Natural killer cell treated with Interleukin-12 subunit alpha and Interleukin-12 subunit beta and Interleukin-15 and Interleukin-18, amount 100 ng/mL, for 72 hours (primary cell): Measurements from ENCODE around the gene MRPS5. TPM values are rescaled to one million over a fixed set of nuclear protein-coding genes. Genes with fewer than 3 reads are reported as not detected.

ENCODE experiments used
- ATAC-seq, 2 donors: fragments of 150-1000 bp; cut with Tn5 transposase in 1 of 2; sonication (Bioruptor Pico), chemical (Tn5 transposase) in 1 of 2; 2 replicates each; pipeline ENCODE4 v1.10.0; 2021
- DNase-seq: peaks from one replicate; pipeline ENCODE4 v3.0.0; 2022; ENCODE audit warnings: low spot score
- H3K27ac Mint-ChIP-seq, 2 donors: 1 replicate in 1 of 2; 2 replicates in 1 of 2; pipeline ENCODE4 v1.8.0; 2022; ENCODE audit warnings: mixed read lengths in 2 of 2, mild to moderate bottlenecking in 1 of 2, moderate library complexity in 1 of 2
- H3K27me3 Mint-ChIP-seq, 2 donors: 1 replicate in 1 of 2; 2 replicates in 1 of 2; pipeline ENCODE4 v1.8.0; 2022; ENCODE audit warnings: mixed read lengths in 2 of 2
- H3K36me3 Mint-ChIP-seq: one replicate; pipeline ENCODE4 v1.8.0; 2022; ENCODE audit warnings: mixed read lengths
- H3K4me1 Mint-ChIP-seq, 2 donors: 1 replicate in 1 of 2; 2 replicates in 1 of 2; pipeline ENCODE4 v1.8.0; 2022; ENCODE audit warnings: low read depth in 2 of 2, mixed read lengths in 2 of 2, mild to moderate bottlenecking in 1 of 2
- H3K4me3 Mint-ChIP-seq: one replicate; pipeline ENCODE4 v1.8.0; 2022; ENCODE audit warnings: mixed read lengths
- H3K9me3 Mint-ChIP-seq: 2 replicates; pipeline ENCODE4 v1.8.0; 2022; ENCODE audit warnings: mixed read lengths
- total RNA-seq, 2 donors: library from RNA; stranded (reverse); gene quantifications; one replicate each; pipeline ENCODE4 v1.2.3, GENCODE V29; 2022

The MRPS5 gene
- total RNA-seq, 2 donors from 2014 or later = 61.5 to 76.0 TPM

DNA sequence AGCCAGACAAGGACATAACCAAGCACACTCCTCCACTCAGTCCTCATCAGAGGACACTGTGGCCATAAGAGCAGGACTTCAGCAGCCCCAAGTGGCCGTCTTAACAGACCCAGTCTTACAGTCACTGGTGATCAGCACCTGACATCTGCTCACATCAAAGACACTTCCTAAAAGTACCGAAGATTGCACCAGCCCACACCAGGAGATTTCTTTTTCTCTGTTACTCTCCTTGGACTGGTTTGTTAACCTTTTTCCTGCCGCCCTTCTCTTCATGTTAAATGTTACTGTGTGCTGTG, 44.1 kb downstream of the MRPS5 start:
- H3K4me1 Mint-ChIP-seq = peaks cover 0 to 11% of the 10 kb centered on the region in 2 donors
- no peak overlapping the region for H3K27ac Mint-ChIP-seq
- DNase-seq = no peak
- H3K9me3 Mint-ChIP-seq = no peaks in the 10 kb centered on the region
- H3K36me3 Mint-ChIP-seq = no peaks in the 10 kb centered on the region
- peaks cover 0 to 13% of the 10 kb centered on the region in 2 donors for H3K27me3 Mint-ChIP-seq
- peak overlapping the region; percentile 53 for H3K4me3 Mint-ChIP-seq
- no peak for ATAC-seq

- no peaks in the 10 kb centered on the region for H3K9me3 Mint-ChIP-seq
- peak overlapping the region; percentile 53 for H3K4me3 Mint-ChIP-seq
- DNase-seq (peak; percentile 72), ATAC-seq (peak; percentile 67 to 84)
- H3K4me1 Mint-ChIP-seq = peaks cover 0 to 11% of the 10 kb centered on the region in 2 donors
- peaks cover 2 to 13% of the 10 kb centered on the region in 2 donors for H3K27me3 Mint-ChIP-seq
- H3K27ac Mint-ChIP-seq = no peak overlapping the region
- H3K36me3 Mint-ChIP-seq = no peaks in the 10 kb centered on the region
Measured at GRCh38 chr2:95076705-95077529, 44.7 kb downstream of the MRPS5 start.

- ATAC-seq (no peak), DNase-seq (no peak)
- peak overlapping the region; percentile 17 for H3K4me3 Mint-ChIP-seq
- peaks cover 0 to 11% of the 10 kb centered on the region in 2 donors for H3K4me1 Mint-ChIP-seq
- no peaks in the 10 kb centered on the region for H3K36me3 Mint-ChIP-seq
- H3K27ac Mint-ChIP-seq = no peak overlapping the region
- no peaks in the 10 kb centered on the region for H3K9me3 Mint-ChIP-seq
- peaks cover 6 to 13% of the 10 kb centered on the region in 2 donors for H3K27me3 Mint-ChIP-seq
Measured at GRCh38 chr2:95075440-95076132, 46.0 kb downstream of the MRPS5 start.

DNA sequence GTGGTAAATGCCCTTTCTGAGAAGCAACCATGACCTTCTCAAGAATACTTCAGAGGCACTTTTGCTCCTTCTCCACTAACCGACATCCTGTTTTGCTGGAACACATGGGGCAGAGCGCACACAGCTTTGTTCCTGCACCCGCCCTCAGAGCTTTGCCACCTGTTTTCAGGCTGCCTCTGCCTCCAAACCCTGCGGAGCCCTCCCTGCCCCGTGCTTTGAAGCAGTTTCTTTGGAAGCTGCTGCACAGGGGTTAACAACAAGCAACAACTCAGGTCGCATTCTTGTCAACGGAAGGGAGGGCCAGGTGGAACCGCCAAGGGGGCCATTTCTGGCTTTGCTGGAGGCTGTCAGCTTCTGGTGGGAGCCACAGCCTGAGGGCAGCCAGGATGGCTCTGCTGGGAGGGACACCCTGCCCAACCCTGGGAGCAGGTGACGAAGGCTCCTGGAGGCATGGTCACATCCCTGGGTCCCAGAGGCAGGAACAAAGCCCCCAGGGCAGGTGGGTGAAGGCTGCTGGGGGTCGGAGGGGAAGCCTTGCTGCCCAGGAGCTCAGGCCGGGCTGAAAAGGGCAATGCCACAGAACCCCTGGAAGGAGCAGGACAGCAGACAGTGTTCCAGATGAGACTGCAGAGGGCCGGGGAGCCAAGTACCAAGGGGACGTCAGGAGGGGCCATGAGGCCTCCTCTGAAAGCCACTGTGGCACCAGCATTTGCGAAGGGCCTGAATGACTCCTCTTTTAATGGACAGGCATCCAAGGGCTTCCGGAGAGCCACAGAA, 46.8 kb downstream of the MRPS5 start:
- no peaks in the 10 kb centered on the region for H3K9me3 Mint-ChIP-seq
- DNase-seq (no peak), ATAC-seq (peak; percentile 56 to 62)
- H3K4me3 Mint-ChIP-seq = peak overlapping the region; percentile 32
- peaks cover 6 to 13% of the 10 kb centered on the region in 2 donors for H3K27me3 Mint-ChIP-seq
- peaks cover 0 to 11% of the 10 kb centered on the region in 2 donors for H3K4me1 Mint-ChIP-seq
- no peaks in the 10 kb centered on the region for H3K36me3 Mint-ChIP-seq
- peak overlapping the region in 1 of 2 donors; percentile 18 for H3K27ac Mint-ChIP-seq

DNA sequence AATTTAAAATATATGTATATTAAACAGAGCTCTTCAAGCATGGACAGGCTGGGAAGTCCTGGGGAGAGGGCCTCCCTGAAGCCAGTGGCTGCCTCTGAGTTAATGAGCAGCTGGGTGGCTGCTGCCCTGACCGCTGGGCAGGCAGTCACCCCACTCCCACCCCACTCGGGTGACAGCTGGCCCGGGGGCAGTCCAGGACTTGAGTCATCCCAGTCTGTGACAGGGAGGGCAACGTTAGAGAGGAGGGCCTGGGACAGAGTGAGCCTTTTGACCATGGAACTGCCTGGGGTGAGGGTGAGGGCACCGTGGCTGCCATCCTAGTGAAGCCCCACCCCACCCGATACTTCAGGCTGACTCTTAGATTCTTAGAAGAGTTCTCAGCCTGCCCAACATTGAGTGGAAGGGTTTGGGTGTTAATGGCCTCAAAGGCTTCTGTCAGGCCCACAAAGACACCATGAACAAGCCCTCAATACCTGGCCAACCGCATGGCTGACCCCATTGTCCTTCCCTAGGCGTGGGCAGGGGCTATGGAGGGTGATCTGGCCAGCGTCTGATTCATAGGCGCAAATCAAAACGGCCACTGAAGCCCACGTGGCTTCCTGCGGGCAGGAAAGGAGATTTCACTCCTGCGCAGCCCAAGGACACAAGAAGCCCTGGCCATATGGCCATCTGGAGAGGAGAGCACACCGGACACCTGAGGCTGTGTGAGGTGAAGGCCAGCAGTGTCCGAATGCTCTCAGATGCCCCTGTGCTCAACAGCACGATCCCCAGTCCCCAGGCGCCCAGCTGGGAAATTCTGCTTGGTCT, 47.5 kb downstream of the MRPS5 start:
- ATAC-seq = peak; percentile 8 to 22
- Mint-ChIP-seq H3K4me3 (peak overlapping the region; percentile 32), H3K9me3 (no peaks in the 10 kb centered on the region), H3K36me3 (no peaks in the 10 kb centered on the region), H3K4me1 (peaks cover 0 to 11% of the 10 kb centered on the region in 2 donors), H3K27ac (peak overlapping the region in 1 of 2 donors; percentile 18), H3K27me3 (peaks cover 6 to 13% of the 10 kb centered on the region in 2 donors)
- no peak for DNase-seq

DNA sequence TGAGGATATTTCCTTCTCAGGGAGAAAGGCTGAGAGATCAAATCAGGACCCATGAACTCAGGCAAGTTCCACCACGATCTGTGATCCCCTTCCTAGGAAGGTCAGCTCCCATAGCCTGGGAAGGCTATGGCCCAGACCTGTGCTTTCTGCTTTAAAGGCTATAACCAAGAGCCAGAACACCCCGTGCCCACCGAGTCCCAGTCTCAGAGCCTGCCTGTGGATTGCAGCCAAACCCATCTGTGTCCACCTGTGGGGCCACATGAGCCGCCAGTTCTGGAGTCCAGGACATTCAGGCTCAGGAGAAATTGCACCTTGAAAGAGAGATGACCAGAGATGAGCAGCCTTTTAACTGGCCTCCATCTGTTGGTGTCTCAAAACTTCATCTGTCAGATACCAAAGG, 49.2 kb downstream of the MRPS5 start:
- Mint-ChIP-seq H3K4me3 (no peak overlapping the region), H3K9me3 (no peaks in the 10 kb centered on the region), H3K4me1 (peaks cover 0 to 6% of the 10 kb centered on the region in 2 donors), H3K27me3 (peaks cover 5 to 6% of the 10 kb centered on the region in 2 donors), H3K27ac (no peak overlapping the region), H3K36me3 (no peaks in the 10 kb centered on the region)
- ATAC-seq = no peak
- no peak for DNase-seq

DNA sequence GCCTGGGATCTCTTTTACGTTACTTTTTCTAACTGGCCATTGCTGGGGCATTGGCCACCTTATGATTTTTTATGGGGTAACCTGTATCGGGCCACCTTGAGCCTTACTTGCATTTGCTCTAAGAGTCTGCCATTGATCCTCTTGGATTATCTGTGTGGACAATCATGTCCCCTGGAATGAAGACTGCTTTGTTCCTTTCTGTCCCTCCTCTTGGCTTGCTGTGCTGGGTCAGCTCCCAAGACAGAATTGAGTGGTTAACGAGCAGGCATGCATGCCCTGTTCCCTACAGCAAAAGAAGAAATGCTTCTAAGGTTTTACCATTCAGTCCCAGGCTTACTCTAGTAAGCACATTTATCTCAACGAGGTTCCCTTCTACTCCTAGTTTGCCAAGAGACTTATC, 49.8 kb downstream of the MRPS5 start:
- Mint-ChIP-seq H3K27ac (no peak overlapping the region), H3K27me3 (peaks cover 2 to 6% of the 10 kb centered on the region in 2 donors), H3K4me3 (no peak overlapping the region), H3K4me1 (peaks cover 0 to 3% of the 10 kb centered on the region in 2 donors), H3K9me3 (no peaks in the 10 kb centered on the region), H3K36me3 (no peaks in the 10 kb centered on the region)
- no peak for DNase-seq
- ATAC-seq = no peak

DNA sequence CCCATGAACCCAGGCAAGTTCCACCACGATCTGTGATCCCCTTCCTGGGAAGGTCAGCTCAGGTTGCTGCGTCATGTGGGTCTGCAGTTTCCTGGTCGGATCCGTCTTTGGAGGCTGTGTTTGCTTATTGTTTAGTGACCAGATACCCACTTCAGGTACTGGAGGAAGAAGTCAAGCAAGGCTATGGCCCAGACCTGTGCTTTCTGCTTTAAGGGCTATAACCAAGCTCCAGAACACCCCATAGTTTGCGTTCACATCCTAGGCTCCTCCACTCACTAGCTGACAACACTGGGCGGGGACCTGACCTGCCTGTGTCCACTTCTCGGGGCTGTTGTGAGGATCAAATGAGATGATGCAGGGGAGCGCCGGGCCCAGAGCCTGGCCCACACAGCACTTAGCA, 52.1 kb downstream of the MRPS5 start:
- Mint-ChIP-seq H3K27ac (no peak overlapping the region), H3K4me1 (no peaks in the 10 kb centered on the region), H3K9me3 (no peaks in the 10 kb centered on the region), H3K36me3 (no peaks in the 10 kb centered on the region), H3K27me3 (peaks cover 0 to 6% of the 10 kb centered on the region in 2 donors), H3K4me3 (no peak overlapping the region)
- no peak for DNase-seq
- ATAC-seq = no peak

DNA sequence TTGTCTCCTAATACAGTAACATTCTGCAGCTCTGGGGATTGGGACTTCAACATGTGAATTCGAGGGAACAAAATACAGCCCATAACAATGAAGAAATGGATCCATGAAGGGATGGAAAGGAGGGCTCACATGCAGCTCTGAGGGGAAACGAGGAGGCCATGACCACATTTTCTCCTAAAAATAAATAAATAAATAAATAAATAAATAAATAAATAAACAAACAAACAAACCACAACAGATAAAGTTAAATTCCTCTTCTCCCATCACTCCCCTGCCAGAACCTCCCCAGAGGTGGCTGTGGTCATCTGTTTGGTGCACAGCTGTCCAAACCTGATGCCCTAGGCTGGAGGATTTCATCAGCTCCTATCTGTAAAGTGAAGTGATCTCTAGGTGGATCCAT, 53.4 kb downstream of the MRPS5 start:
- H3K27ac Mint-ChIP-seq = no peak overlapping the region
- H3K4me3 Mint-ChIP-seq = no peak overlapping the region
- H3K27me3 Mint-ChIP-seq = peaks cover 4 to 6% of the 10 kb centered on the region in 2 donors
- H3K4me1 Mint-ChIP-seq = no peaks in the 10 kb centered on the region
- no peak for ATAC-seq
- no peaks in the 10 kb centered on the region for H3K9me3 Mint-ChIP-seq
- H3K36me3 Mint-ChIP-seq = no peaks in the 10 kb centered on the region
- DNase-seq = no peak

DNA sequence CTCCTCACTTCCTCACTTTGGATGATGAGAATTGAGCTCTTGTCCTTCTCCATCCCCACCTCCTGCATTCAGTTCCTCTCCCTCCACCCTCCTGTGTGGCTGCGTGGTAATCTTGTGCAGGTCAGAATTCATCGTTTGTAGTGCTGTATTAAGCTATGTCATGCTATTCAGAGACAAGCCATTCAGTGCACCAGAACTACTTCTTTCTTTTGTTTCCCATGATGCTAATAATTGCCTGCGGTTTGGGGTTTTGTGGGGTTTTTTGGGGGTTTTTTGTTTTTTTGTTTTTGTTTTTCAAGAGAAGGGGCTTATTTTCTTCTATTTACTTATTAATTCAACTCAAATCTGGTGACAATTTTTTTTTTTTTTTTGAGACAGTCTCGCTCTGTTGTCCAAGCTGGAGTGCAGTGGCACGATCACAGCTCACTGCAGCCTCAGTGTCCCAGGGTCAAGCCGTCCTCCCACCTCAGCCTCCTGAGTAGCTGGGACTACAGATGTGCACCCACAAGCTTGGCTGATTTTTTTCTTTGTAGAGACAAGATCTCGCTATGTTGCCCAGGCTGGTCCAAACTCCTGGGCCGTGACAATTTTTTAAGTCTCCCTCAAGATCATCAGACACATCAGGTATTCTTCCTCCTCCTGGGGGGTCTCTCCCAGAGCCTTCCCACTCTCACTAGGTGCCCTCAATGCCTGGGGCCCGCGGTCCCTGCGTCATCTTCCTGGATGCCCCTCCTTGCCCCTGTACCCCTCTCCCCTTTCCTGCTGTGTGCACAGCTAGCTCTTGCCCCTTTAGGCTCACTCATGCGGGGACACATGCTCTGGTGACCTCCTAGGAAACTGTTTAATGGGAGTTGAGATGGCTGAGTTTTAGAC, 58.3 kb downstream of the MRPS5 start:
- Mint-ChIP-seq H3K27me3 (peaks cover 9 to 11% of the 10 kb centered on the region in 2 donors), H3K4me1 (peaks cover 5 to 8% of the 10 kb centered on the region in 2 donors), H3K4me3 (peak overlapping the region; percentile 15), H3K9me3 (no peaks in the 10 kb centered on the region), H3K27ac (peak overlapping the region in 1 of 2 donors; percentile 21), H3K36me3 (no peaks in the 10 kb centered on the region)
- DNase-seq (peak; percentile 15), ATAC-seq (no peak)

DNA sequence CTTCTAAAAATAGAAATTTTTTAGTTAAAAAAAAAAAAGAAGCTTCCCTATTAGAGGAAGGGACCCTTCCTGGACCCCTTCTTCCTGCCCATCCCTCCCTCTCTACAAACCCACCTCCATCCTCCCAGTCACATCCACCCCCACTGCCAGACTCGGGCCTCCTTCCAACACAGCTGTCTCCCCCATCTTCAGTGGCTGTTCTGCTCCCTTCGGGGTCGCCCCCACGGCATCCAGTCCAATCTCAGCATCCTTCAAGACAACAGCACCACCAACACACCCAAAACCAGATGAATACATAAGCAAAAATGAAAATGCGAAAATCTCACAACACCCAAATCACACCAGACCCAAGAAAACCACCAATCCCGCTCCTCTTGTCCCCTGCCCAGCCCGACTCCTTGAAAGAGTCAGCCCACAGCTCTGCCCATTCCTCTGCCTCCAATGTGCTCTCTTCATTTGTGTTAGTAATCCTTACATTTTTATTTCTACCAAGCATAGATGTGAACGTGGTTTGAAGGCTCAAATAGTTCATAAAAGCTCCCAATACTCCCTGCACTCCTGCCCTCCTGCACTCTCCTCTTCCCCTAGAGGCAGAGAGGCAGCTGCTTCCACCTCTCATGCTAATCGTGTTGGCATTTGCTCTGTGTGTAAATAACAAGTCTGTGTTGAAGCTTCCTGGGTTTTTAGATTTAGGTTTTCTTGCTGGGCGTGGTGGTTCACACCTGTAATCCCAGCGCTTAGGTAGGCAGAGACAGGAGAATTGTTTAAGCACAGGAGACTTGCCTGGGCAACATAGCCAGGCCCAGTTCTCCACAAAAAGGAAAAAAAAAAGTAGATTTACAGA, 59.1 kb downstream of the MRPS5 start:
- Mint-ChIP-seq H3K4me1 (peaks cover 5 to 8% of the 10 kb centered on the region in 2 donors), H3K27ac (no peak overlapping the region), H3K36me3 (no peaks in the 10 kb centered on the region), H3K27me3 (peaks cover 9 to 11% of the 10 kb centered on the region in 2 donors), H3K9me3 (no peaks in the 10 kb centered on the region), H3K4me3 (peak overlapping the region; percentile 15)
- DNase-seq (no peak), ATAC-seq (no peak)
